Glomerular endothelial cell (primary cell): Measurements from ENCODE around the gene GATA1. TPM values are rescaled to one million over a fixed set of nuclear protein-coding genes. Genes with fewer than 3 reads are reported as not detected.

Experiments
- DNase-seq: peaks from one replicate; pipeline ENCODE4 v3.0.0-alpha.2; 2011; ENCODE audit warnings: low read depth, low spot score; ENCODE audit errors: extremely low read depth
- total RNA-seq: library from RNA; depleted of rRNA; stranded (reverse); fragments of >200 nt; gene quantifications from 2 replicates; pipeline ENCODE4 v1.2.3, GENCODE V29; 2015

The GATA1 gene
- total RNA-seq, 1 donor from 2014 or later = not detected

DNA sequence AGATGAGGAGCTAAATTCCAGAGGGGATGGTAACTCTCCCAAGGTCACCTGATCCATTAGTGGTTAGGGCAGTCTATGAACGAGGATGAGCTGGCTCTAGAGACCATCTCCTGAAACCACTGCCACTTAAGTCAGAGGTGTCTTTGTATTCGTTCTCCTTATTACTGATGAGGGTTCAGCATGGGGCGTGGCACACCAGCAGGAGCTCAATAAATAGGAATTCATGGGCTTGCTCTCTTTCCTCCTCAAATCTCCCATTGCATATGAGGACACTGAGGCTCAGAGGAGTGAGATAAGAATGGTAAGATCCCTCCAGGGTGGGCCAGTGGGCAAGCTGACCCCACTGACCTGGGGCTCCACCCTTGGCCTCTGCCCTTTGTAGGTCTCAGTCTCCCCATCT is 1.7 kb upstream of the GATA1 start:
- DNase-seq = no peak

DNA sequence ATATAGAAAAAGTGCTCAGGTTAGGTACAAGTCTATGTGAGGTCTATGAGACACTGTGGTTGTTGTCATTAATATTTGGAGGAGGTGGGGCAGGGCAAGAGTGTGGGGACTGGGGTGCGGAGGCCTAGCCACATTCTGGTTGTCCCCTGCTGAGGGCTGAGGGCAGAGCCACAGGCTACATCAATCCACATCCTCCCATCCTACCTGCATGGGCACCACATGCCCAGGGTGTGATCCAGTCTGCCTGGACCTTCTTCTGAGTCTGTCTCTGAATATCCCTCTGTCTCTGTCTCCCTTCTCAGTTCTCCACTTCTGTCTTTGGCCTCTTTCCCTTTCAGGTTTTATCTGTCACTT is 1.2 kb upstream of the GATA1 start:
- no peak for DNase-seq

- DNase-seq = no peak
Observed at GRCh38 chrX:48785540-48786214, 713 bp upstream of the GATA1 start.

DNA sequence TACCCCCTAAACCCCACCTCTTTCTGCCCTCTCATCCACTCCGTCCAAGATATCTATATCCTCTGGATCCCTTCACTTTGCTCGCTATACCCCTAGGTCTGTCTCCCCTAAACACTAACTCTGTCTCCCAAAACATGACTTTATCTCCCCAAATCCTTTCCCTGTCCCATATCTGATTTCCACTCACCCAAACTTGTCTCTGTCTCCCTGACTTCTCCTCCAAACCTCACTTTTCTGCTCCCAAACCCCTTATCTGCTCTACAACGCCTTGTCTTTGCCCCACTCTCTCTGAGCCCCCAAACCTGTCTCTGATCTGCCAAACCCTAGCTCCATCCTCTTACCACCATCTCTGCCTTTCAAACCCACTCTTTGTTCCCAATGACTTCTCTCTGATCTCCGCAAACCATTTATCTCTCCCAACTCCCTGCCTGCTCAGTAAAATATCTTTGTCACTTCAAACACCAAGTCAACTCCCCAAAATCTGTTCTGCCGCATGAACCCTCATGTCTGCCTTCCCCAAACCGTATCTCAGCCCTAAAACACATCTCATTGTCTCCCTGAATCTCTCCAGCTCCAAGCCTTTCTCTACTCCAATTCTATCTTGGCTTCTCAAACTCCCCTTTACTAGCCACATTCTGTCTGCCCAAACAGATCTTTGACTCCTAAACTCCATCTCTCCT is 575 bp downstream of the GATA1 start:
- DNase-seq = no peak

- DNase-seq = no peak
Observed at GRCh38 chrX:48787505-48788443, 1.4 kb downstream of the GATA1 start.

DNA sequence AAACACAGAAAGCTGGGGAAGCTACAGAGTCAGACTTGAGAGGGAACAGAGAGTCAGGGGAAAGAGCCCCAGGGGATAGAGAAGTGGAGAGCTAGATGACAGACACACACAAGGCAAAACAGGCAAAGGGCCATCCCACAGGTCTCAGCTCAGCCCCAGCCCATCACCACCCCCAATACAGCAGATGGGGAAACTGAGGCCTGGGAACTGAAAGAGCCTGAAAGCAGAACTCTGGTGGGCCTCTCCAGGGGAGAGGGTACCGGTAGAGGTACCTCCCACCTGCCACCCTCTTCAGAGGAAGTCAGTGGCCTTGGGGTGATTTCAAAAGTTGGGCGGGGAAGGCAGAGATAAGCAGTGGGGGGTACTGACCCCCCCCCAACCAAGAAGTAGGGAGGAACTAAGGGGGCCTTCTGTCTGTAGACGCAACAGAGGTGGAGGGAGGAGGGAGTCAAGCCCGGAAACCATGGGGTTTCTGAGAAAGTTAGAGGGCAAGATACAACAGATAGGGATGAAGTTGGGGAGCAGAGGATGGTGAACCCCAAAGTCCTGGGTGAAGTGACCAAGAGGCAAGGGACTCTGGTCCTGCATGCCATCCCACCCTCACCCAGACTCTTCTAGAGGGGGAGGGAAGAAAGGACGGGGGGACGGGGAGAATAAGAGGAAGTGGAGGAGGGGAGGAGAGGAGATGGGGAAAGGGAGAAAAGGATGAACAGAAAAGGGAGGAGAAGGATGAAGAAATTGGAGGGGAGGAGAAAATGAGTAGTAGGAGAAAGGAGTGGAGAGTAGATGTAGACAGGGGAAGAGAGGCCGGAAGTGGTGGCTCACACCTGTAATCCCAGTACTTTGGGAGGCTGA is 3.2 kb downstream of the GATA1 start:
- no peak for DNase-seq

DNA sequence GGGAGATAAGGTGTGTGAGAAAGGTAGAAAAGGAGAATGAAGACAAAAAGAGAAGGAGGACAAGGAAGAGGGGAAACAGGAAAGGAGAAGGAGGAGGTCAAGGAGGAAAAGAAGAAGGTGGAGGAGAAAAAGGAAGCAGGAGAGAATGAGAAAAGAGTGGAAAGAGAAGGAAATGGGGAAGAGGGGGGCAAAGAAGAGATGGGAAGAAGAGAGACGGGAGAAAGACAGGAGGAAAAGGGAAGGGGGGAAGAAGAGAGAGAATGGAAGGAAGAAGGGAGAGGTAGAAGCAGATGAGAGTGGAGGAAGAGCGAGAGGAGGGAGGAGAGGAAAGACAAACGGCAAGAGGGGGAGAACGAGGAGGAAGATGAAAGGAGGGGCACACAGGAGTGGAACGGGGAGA is 4.1 kb downstream of the GATA1 start:
- no peak for DNase-seq

- DNase-seq = no peak
Observed at GRCh38 chrX:48791063-48791820, 4.9 kb downstream of the GATA1 start.

DNA sequence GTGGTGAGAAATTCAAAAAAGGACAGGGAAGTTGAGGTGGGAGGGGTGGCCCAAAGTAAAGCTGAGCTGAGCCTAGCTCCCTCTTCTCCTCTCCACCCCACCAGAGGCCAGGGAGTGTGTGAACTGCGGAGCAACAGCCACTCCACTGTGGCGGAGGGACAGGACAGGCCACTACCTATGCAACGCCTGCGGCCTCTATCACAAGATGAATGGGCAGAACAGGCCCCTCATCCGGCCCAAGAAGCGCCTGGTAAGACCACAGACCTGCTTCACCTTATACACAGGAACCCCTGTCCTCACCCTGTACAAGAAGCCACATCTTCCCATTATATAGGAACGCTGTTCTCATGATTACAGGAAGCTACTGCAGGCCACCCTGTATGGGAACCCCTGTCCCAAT is 5.8 kb downstream of the GATA1 start:
- no peak for DNase-seq

DNA sequence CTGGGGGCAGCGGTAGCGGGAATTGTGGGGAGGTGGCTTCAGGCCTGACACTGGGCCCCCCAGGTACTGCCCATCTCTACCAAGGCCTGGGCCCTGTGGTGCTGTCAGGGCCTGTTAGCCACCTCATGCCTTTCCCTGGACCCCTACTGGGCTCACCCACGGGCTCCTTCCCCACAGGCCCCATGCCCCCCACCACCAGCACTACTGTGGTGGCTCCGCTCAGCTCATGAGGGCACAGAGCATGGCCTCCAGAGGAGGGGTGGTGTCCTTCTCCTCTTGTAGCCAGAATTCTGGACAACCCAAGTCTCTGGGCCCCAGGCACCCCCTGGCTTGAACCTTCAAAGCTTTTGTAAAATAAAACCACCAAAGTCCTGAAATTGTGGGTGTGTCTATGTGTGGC is 7.5 kb downstream of the GATA1 start:
- DNase-seq = no peak

- no peak for DNase-seq
Observed at GRCh38 chrX:48794340-48794910, 8.0 kb downstream of the GATA1 start.

DNA sequence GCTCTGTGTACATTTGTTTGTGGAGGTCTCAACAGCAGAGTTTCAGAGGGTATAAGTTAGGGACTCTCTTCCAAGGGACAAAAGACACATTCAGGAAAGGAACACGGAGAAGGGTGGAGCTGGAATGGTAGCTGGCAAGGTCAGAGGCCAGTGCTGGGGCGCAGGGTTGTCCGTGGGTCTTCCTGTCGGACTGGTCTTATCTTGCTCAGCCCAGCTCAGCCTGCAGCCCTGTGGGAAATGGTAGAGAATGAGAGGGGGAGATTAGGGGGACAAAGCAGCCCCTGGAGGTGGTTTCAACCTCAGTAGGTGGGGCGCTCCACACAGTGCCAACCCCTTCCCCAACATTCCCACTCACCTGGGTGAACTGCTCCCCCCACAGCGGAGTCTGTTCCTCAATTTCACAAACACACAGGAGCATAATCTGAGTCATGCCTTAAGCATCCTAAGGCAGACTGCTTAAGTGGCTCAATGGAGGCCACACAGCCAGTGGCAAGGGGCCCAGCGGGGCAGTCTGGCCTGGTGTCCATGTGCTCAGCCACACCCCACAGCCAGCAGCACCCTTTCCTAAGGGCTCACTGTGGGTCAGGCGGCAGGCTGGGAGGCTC is 8.6 kb downstream of the GATA1 start:
- DNase-seq = no peak

GRCh38 chrX:48798318-48798717 is 11.9 kb downstream of the GATA1 start:
- DNase-seq = no peak

GRCh38 chrX:48800574-48801279 is 14.3 kb downstream of the GATA1 start:
- no peak for DNase-seq

DNA sequence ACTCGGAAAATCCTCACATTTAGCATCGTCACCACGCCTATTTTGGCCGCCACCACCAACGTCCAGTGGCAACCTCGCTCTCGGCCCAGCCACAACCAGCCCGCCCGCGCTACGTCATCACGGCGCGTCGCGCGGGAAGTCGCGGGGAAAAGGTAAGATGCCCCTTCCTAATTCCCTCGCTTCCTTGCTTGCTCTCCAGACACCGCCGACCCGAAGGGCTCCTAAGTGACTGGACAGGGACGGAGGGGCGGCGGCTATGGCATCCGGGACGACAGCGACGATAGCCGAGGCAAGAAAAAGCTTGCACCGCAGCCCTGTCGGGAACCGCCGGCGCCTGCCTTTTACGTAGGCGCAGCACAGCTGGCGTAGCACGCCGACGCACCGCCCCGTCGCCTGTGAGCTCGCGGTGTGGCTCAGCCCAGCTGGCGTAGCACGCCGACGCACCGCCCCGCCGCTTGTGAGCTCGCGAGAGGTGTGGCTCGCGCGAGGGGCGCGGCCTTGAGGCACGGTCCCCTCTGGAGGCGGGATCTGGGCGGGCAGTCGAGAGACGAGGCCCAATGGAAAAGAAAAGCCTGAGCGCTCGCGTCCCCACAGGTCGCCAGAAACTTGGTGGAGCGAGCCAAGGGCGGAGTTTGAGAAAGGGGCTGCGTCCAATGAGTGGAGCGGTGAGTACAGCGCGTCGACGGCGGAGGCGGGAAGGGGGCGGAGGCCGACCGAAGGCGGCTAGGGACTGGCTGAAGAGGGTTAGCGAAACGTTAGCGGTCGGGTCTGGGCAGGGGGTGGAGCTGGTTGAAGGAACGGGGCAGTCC is 15.1 kb downstream of the GATA1 start, which contains the start of gene HDAC6:
Gene HDAC6, plus strand, starts transcription at position 788 of the 809 bp plus-strand sequence. CDS start 626 bp downstream, outside the sequence.
- peak; percentile 73 for DNase-seq

GRCh38 chrX:48802089-48802904 is 15.9 kb downstream of the GATA1 start:
- peak; percentile 22 for DNase-seq

- no peak for DNase-seq
Observed at GRCh38 chrX:48802905-48803200, 16.5 kb downstream of the GATA1 start.
